HepG2 (cell line): ENCODE measurements around the gene ACTR3. TPM values are rescaled to one million over a fixed set of nuclear protein-coding genes. Genes with fewer than 3 reads are reported as not detected.

Source experiments
- ARNTL ChIP-seq: sonication (generic); formaldehyde crosslinking; IDR thresholded peaks from 2 replicates; pipeline ENCODE4 v1.4.0; 2020; ENCODE audit warnings: mild to moderate bottlenecking, missing genetic modification reagents
- CBX5 ChIP-seq: sonication (generic); formaldehyde crosslinking; IDR thresholded peaks from 2 replicates; pipeline ENCODE4 v1.4.0; 2020; ENCODE audit warnings: missing genetic modification reagents, borderline replicate concordance
- CENPBD1 ChIP-seq: sonication (generic); formaldehyde crosslinking; IDR thresholded peaks from 2 replicates; pipeline ENCODE4 v1.8.0; 2022; ENCODE audit warnings: missing genetic modification reagents, low read depth, mild to moderate bottlenecking, borderline replicate concordance
- HDAC2 ChIP-seq: sonication (generic); formaldehyde crosslinking; IDR thresholded peaks from 2 replicates; pipeline ENCODE4 v1.4.0; 2020; ENCODE audit warnings: missing genetic modification reagents
- HNF1A ChIP-seq, 2 experiments: sonication (generic) in 1 of 2; formaldehyde crosslinking in 1 of 2; IDR thresholded peaks; 2 replicates each; pipeline versions ENCODE4 v1.4.0 to v1.6.1; 2016 to 2020; ENCODE audit warnings: borderline replicate concordance in 1 of 2, low read depth in 1 of 2, mild to moderate bottlenecking in 1 of 2, missing genetic modification reagents in 1 of 2
- KAT2B ChIP-seq: fragments of 150-350 bp; IDR thresholded peaks from 2 replicates; pipeline ENCODE4 v1.6.1; 2014; ENCODE audit warnings: low read depth, low read length, borderline replicate concordance
- MZF1 ChIP-seq: sonication (generic); formaldehyde crosslinking; IDR thresholded peaks from 2 replicates; pipeline ENCODE4 v1.8.1; 2023; ENCODE audit warnings: mild to moderate bottlenecking, missing genetic modification reagents, borderline replicate concordance
- PAX8 ChIP-seq: sonication (generic); formaldehyde crosslinking; IDR thresholded peaks from 2 replicates; pipeline ENCODE4 v1.8.0; 2022; ENCODE audit warnings: mild to moderate bottlenecking, missing genetic modification reagents, borderline replicate concordance
- PHF20 ChIP-seq: sonication (generic); formaldehyde crosslinking; IDR thresholded peaks from 2 replicates; pipeline ENCODE4 v1.5.0; 2020; ENCODE audit warnings: mild to moderate bottlenecking, missing genetic modification reagents
- RARA ChIP-seq: IDR thresholded peaks from 2 replicates; pipeline ENCODE4 v1.6.1; 2016; ENCODE audit warnings: missing genetic modification reagents, missing compliant biosample characterization
- RBFOX2 ChIP-seq: fragments of 200-400 bp; formaldehyde crosslinking; IDR thresholded peaks from 2 replicates; pipeline ENCODE4 v1.6.1; 2017; ENCODE audit warnings: low read depth, mild to moderate bottlenecking, low read length
- SNAPC2 ChIP-seq: sonication (generic); formaldehyde crosslinking; IDR thresholded peaks from 2 replicates; pipeline ENCODE4 v1.8.1; 2022; ENCODE audit warnings: mild to moderate bottlenecking, missing genetic modification reagents
- ZMYM3 ChIP-seq: sonication (generic); formaldehyde crosslinking; IDR thresholded peaks from 2 replicates; pipeline ENCODE4 v1.5.1; 2020; ENCODE audit warnings: mild to moderate bottlenecking, missing genetic modification reagents
- ZNF296 ChIP-seq: sonication (generic); formaldehyde crosslinking; conservative IDR thresholded peaks from 2 replicates; pipeline ENCODE4 v1.5.0; 2020; ENCODE audit warnings: mild to moderate bottlenecking, missing genetic modification reagents
- ZNF460 ChIP-seq: sonication (generic); formaldehyde crosslinking; IDR thresholded peaks from 2 replicates; pipeline ENCODE4 v1.5.1; 2020; ENCODE audit warnings: missing genetic modification reagents, mild to moderate bottlenecking, borderline replicate concordance
- ZNF484 ChIP-seq: sonication (generic); formaldehyde crosslinking; IDR thresholded peaks from 2 replicates; pipeline ENCODE4 v1.5.1; 2020; ENCODE audit warnings: mild to moderate bottlenecking, low read depth, missing genetic modification reagents, borderline replicate concordance
- ZSCAN22 ChIP-seq: sonication (generic); formaldehyde crosslinking; IDR thresholded peaks from 2 replicates; pipeline ENCODE4 v1.4.0; 2020; ENCODE audit warnings: mild to moderate bottlenecking, missing genetic modification reagents
- polyA plus RNA-seq, 8 experiments: library from polyadenylated mRNA; depleted of rRNA in 3 of 8; stranded (reverse) in 7 of 8; unstranded in 1 of 8; fragments of >200 nt; fragmentation: Illumina TruSeq in 4 of 8; extraction: Trizol in 4 of 8; gene quantifications; 2 replicates each; pipeline versions ENCODE4 v1.2.1 to v1.2.3, GENCODE V29; 2011 to 2016; ENCODE audit warnings: low read depth in 4 of 8, missing spikeins in 1 of 8, mixed read lengths in 1 of 8; ENCODE audit not compliant: insufficient read depth in 1 of 8
- total RNA-seq, 5 experiments: library from RNA; depleted of rRNA; stranded (reverse); fragments of >200 nt; fragmentation: Illumina TruSeq; extraction: Trizol; gene quantifications; 2 replicates each; pipeline ENCODE4 v1.2.3, GENCODE V29; 2016; ENCODE audit warnings: low read depth in 1 of 5
- TF ChIP-seq, protein P1 (sequence below): sonication (generic); formaldehyde crosslinking; IDR thresholded peaks from 2 replicates; pipeline ENCODE4 v1.5.0; 2020; ENCODE audit warnings: missing genetic modification reagents, mild to moderate bottlenecking, borderline replicate concordance
- TF ChIP-seq, protein P2 (sequence below): sonication (generic); formaldehyde crosslinking; IDR thresholded peaks from 2 replicates; pipeline ENCODE4 v1.5.1; 2020; ENCODE audit warnings: mild to moderate bottlenecking, missing genetic modification reagents, borderline replicate concordance

The ACTR3 gene
- total and polyA plus RNA-seq, 2 of the 13 experiments (the other 11 are each of a cell fraction or from before 2014, with no cell fraction given): 123 to 225 TPM

GRCh38 chr2:113974727-113975126, 84.8 kb downstream of the ACTR3 start (continued):
- no peak for TF ChIP-seq RBFOX2
- no peak for TF ChIP-seq ZMYM3 (CRISPR knock-in tag)
- TF ChIP-seq ZNF460 (CRISPR knock-in tag): peak; percentile 11; the same call in 1 of the 2 replicates
- no peak for TF ChIP-seq ZNF484 (CRISPR knock-in tag)
- TF ChIP-seq HNF1A (IDR thresholded peaks at IDR 0.05; ENCODE audit: low read depth): no peak
- TF ChIP-seq HNF1A (CRISPR knock-in tag; IDR thresholded peaks at IDR 0.05; ENCODE audit: borderline replicate concordance): peak; percentile 27; the same call in 1 of the 2 replicates
- no peak for TF ChIP-seq PAX8 (CRISPR knock-in tag)
- no peak for TF ChIP-seq CENPBD1 (CRISPR knock-in tag)
- TF ChIP-seq, protein P1, sequence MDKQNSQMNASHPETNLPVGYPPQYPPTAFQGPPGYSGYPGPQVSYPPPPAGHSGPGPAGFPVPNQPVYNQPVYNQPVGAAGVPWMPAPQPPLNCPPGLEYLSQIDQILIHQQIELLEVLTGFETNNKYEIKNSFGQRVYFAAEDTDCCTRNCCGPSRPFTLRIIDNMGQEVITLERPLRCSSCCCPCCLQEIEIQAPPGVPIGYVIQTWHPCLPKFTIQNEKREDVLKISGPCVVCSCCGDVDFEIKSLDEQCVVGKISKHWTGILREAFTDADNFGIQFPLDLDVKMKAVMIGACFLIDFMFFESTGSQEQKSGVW (CRISPR knock-in tag): no peak
- TF ChIP-seq ARNTL (CRISPR knock-in tag): no peak
- TF ChIP-seq PHF20 (CRISPR knock-in tag): no peak
- no peak for TF ChIP-seq ZSCAN22 (CRISPR knock-in tag)
- TF ChIP-seq KAT2B: no peak
- no peak for TF ChIP-seq ZNF296 (CRISPR knock-in tag)
- TF ChIP-seq, protein P2, sequence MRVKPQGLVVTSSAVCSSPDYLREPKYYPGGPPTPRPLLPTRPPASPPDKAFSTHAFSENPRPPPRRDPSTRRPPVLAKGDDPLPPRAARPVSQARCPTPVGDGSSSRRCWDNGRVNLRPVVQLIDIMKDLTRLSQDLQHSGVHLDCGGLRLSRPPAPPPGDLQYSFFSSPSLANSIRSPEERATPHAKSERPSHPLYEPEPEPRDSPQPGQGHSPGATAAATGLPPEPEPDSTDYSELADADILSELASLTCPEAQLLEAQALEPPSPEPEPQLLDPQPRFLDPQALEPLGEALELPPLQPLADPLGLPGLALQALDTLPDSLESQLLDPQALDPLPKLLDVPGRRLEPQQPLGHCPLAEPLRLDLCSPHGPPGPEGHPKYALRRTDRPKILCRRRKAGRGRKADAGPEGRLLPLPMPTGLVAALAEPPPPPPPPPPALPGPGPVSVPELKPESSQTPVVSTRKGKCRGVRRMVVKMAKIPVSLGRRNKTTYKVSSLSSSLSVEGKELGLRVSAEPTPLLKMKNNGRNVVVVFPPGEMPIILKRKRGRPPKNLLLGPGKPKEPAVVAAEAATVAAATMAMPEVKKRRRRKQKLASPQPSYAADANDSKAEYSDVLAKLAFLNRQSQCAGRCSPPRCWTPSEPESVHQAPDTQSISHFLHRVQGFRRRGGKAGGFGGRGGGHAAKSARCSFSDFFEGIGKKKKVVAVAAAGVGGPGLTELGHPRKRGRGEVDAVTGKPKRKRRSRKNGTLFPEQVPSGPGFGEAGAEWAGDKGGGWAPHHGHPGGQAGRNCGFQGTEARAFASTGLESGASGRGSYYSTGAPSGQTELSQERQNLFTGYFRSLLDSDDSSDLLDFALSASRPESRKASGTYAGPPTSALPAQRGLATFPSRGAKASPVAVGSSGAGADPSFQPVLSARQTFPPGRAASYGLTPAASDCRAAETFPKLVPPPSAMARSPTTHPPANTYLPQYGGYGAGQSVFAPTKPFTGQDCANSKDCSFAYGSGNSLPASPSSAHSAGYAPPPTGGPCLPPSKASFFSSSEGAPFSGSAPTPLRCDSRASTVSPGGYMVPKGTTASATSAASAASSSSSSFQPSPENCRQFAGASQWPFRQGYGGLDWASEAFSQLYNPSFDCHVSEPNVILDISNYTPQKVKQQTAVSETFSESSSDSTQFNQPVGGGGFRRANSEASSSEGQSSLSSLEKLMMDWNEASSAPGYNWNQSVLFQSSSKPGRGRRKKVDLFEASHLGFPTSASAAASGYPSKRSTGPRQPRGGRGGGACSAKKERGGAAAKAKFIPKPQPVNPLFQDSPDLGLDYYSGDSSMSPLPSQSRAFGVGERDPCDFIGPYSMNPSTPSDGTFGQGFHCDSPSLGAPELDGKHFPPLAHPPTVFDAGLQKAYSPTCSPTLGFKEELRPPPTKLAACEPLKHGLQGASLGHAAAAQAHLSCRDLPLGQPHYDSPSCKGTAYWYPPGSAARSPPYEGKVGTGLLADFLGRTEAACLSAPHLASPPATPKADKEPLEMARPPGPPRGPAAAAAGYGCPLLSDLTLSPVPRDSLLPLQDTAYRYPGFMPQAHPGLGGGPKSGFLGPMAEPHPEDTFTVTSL (CRISPR knock-in tag): peak; percentile 52; the same call in 1 of the 2 replicates
- TF ChIP-seq SNAPC2 (CRISPR knock-in tag): 0 out of 2 replicates have a peak, but pooled peaks have one; percentile 4
- TF ChIP-seq HDAC2: 0 out of 2 replicates have a peak, but pooled peaks have one; percentile 38
- TF ChIP-seq CBX5 (CRISPR knock-in tag): 0 out of 2 replicates have a peak, but pooled peaks have one; percentile 45
- peak; percentile 8; the same call in 1 of the 2 replicates for TF ChIP-seq RARA (CRISPR knock-in tag)
- TF ChIP-seq MZF1 (CRISPR knock-in tag): no peak
